PFSK-1 (cell line): ENCODE data around the gene LMF2.

Source experiments
- FOXP2 ChIP-seq: optimal IDR thresholded peaks from 2 replicates; pipeline ENCODE3; 2011; ENCODE audit warnings: borderline replicate concordance, control low read depth, inconsistent platforms; ENCODE audit not compliant: insufficient read depth; ENCODE audit errors: extremely low read length, extremely low read depth
- POLR2AphosphoS5 ChIP-seq: IDR thresholded peaks from 2 replicates; pipeline ENCODE4 v1.6.1; 2012; ENCODE audit warnings: low read depth, mild to moderate bottlenecking, control low read depth, low read length, moderate library complexity
- REST ChIP-seq, 2 experiments: IDR thresholded peaks; 2 replicates each; pipeline versions ENCODE4 v1.6.1 to v1.8.0; 2011 to 2012; ENCODE audit warnings: low read depth in 2 of 2, low read length in 2 of 2, control low read depth in 1 of 2, inconsistent platforms in 1 of 2, mild to moderate bottlenecking in 1 of 2, moderate library complexity in 1 of 2; ENCODE audit not compliant: insufficient read depth in 1 of 2
- SIN3A ChIP-seq: IDR thresholded peaks from 2 replicates; pipeline ENCODE4 v1.6.1; 2012; ENCODE audit warnings: mild to moderate bottlenecking, low read length, moderate library complexity, borderline replicate concordance; ENCODE audit not compliant: insufficient read depth
- TAF1 ChIP-seq: IDR thresholded peaks from 2 replicates; pipeline ENCODE4 v1.6.1; 2012; ENCODE audit warnings: low read length, control low read depth, borderline replicate concordance; ENCODE audit not compliant: insufficient read depth

GRCh38 chr22:50479721-50480120 lies 27.8 kb downstream of the LMF2 start:
- TF ChIP-seq REST (IDR thresholded peaks at IDR 0.05; ENCODE audit: insufficient read depth in 1 of 2, low read depth in 2 of 2, low read length in 2 of 2): no peak
- TF ChIP-seq POLR2AphosphoS5: no peak
- no peak for TF ChIP-seq SIN3A
- TF ChIP-seq TAF1: no peak
- no peak for TF ChIP-seq FOXP2
